Keratinocyte (primary cell): Measurements from ENCODE around the gene CDH15. TPM values are rescaled to one million over a fixed set of nuclear protein-coding genes. Genes with fewer than 3 reads are reported as not detected.

ENCODE experiments used
- DNase-seq: peaks from one replicate; pipeline ENCODE4 v3.0.0-alpha.2; 2011; ENCODE audit warnings: low read depth, missing footprints, low spot score
- FAIRE-seq: peaks from 2 replicates; lab custom pipeline; 2011; peaks lifted over from hg19 to GRCh38; lab: Jason Lieb, UNC
- H2AFZ ChIP-seq: 2 replicates; pipeline ENCODE4 v1.6.0; 2012; ENCODE audit warnings: low read length, control low read depth, inconsistent platforms; ENCODE audit not compliant: control insufficient read depth
- H3K27ac ChIP-seq: 2 replicates; pipeline ENCODE4 v1.5.1; 2011; ENCODE audit warnings: low read length; ENCODE audit not compliant: control insufficient read depth, insufficient read depth
- H3K27me3 ChIP-seq: 3 replicates; pipeline ENCODE4 v1.6.0; 2011; ENCODE audit warnings: low read length; ENCODE audit not compliant: control insufficient read depth, insufficient read depth; ENCODE audit errors: extremely low read depth
- H3K36me3 ChIP-seq, 2 experiments: 2 replicates in 1 of 2; 3 replicates in 1 of 2; pipeline ENCODE4 v1.5.1; 2011; ENCODE audit warnings: low read length in 2 of 2, mild to moderate bottlenecking in 1 of 2; ENCODE audit not compliant: control insufficient read depth in 2 of 2, insufficient read depth in 2 of 2; ENCODE audit errors: extremely low read depth in 1 of 2
- H3K4me1 ChIP-seq: 3 replicates; pipeline ENCODE4 v1.5.1; 2011; ENCODE audit warnings: low read length; ENCODE audit not compliant: control insufficient read depth, insufficient read depth; ENCODE audit errors: extremely low read depth
- H3K4me2 ChIP-seq: 3 replicates; pipeline ENCODE4 v1.6.0; 2011; ENCODE audit warnings: low read depth, low read length; ENCODE audit not compliant: control insufficient read depth, insufficient read depth; ENCODE audit errors: extremely low read depth
- H3K4me3 ChIP-seq, 3 experiments: fragments of 200-600 bp in 1 of 3; sonication (generic) in 1 of 3; 2 replicates in 2 of 3; 3 replicates in 1 of 3; pipeline ENCODE4 v1.5.1; 2011 to 2016; ENCODE audit warnings: low read length in 3 of 3, mild to moderate bottlenecking in 3 of 3, control low read depth in 2 of 3, inconsistent platforms in 1 of 3, low read depth in 1 of 3, mixed read lengths in 1 of 3, mixed run types in 1 of 3, moderate library complexity in 1 of 3; ENCODE audit not compliant: control insufficient read depth in 2 of 3, insufficient read depth in 2 of 3; ENCODE audit errors: extremely low read depth in 1 of 3
- H3K79me2 ChIP-seq: 2 replicates; pipeline ENCODE4 v1.6.0; 2012; ENCODE audit warnings: low read length; ENCODE audit not compliant: control insufficient read depth, insufficient read depth
- H3K9ac ChIP-seq: 3 replicates; pipeline ENCODE4 v1.6.0; 2011; ENCODE audit warnings: low read length; ENCODE audit not compliant: control insufficient read depth, insufficient read depth; ENCODE audit errors: extremely low read depth
- H3K9me1 ChIP-seq: 3 replicates; pipeline ENCODE4 v1.6.0; 2011; ENCODE audit warnings: low read length; ENCODE audit not compliant: control insufficient read depth, insufficient read depth; ENCODE audit errors: extremely low read depth
- H3K9me3 ChIP-seq: 2 replicates; pipeline ENCODE4 v1.5.1; 2012; ENCODE audit warnings: low read depth, low read length; ENCODE audit not compliant: control insufficient read depth
- H4K20me1 ChIP-seq: 3 replicates; pipeline ENCODE4 v1.6.0; 2011; ENCODE audit warnings: low read length; ENCODE audit not compliant: control insufficient read depth, insufficient read depth; ENCODE audit errors: extremely low read depth
- CTCF ChIP-seq, 3 experiments: IDR thresholded peaks in 1 of 3; conservative IDR thresholded peaks in 1 of 3; optimal IDR thresholded peaks in 1 of 3; 2 replicates in 2 of 3; 3 replicates in 1 of 3; pipeline versions ENCODE3 to v1.5.1; 2011; ENCODE audit warnings: low read length in 3 of 3, mild to moderate bottlenecking in 3 of 3, moderate library complexity in 2 of 3, control low read depth in 1 of 3, inconsistent platforms in 1 of 3; ENCODE audit not compliant: insufficient read depth in 2 of 3; ENCODE audit errors: extremely low read depth in 1 of 3
- EZH2 ChIP-seq: IDR thresholded peaks from one replicate; pipeline ENCODE4 v1.6.1; 2012; ENCODE audit warnings: inconsistent platforms, mild to moderate bottlenecking, low read length, moderate library complexity
- dilution Hi-C: fragments of 300-500 bp; cut with MboI; formaldehyde crosslinking; loops from one replicate; pipeline ENCODE4 v1.7.0; 2020; ENCODE audit warnings: low sequenced_read_pairs; ENCODE audit not compliant: extremely low pct_ligation_motif_present
- polyA plus RNA-seq, 5 experiments: library from polyadenylated mRNA; depleted of rRNA in 3 of 5; stranded (reverse) in 3 of 5; stranded (forward) in 1 of 5; unstranded in 1 of 5; fragments of >200 nt; gene quantifications; 1 replicate in 1 of 5; 2 replicates in 3 of 5; 3 replicates in 1 of 5; pipeline versions ENCODE4 v1.2.1 to v1.2.3, GENCODE V29; 2011 to 2012; ENCODE audit warnings: missing spikeins in 2 of 5, low read depth in 1 of 5, low replicate concordance in 1 of 5

CDH15 gene
- polyA plus RNA-seq, 1 donor (not counting 4 experiments of a cell fraction or from before 2014, with no cell fraction given): not detected

GRCh38 chr16:89175280-89176146 is 4.0 kb downstream of the CDH15 start:
- H3K36me3 ChIP-seq: no peaks in the 10 kb centered on the region
- no peak overlapping the region for H3K9ac ChIP-seq
- no peaks in the 10 kb centered on the region for H4K20me1 ChIP-seq
- no peaks in the 10 kb centered on the region for H3K79me2 ChIP-seq
- DNase-seq (no peak), FAIRE-seq (no peak)
- no peaks in the 10 kb centered on the region for H3K9me1 ChIP-seq
- H3K9me3 ChIP-seq: no peaks in the 10 kb centered on the region
- no peak overlapping the region for H3K4me2 ChIP-seq
- H3K27me3 ChIP-seq: peaks cover 41% of the 10 kb centered on the region
- no peak overlapping the region for H3K27ac ChIP-seq
- peaks cover 6% of the 10 kb centered on the region for H3K4me1 ChIP-seq
- dilution Hi-C loops: no loop called here
- TF ChIP-seq CTCF (optimal IDR thresholded peaks at IDR 0.05 in 1 of 3, IDR thresholded peaks at IDR 0.05 in 1 of 3, conservative IDR thresholded peaks at IDR 0.05 in 1 of 3; ENCODE audit: extremely low read depth in 1 of 3, insufficient read depth in 2 of 3, low read length in 3 of 3) (no peak), EZH2 (no peak)
- no peak overlapping the region for H3K4me3 ChIP-seq
- no peak overlapping the region for H2AFZ ChIP-seq

GRCh38 chr16:89176147-89176690 is 4.7 kb downstream of the CDH15 start:
- no peaks in the 10 kb centered on the region for H4K20me1 ChIP-seq

More at GRCh38 chr16:89176147-89176690, 4.7 kb downstream of the CDH15 start:
- H3K27me3 ChIP-seq: peaks cover 37% of the 10 kb centered on the region
- no peak overlapping the region for H3K4me3 ChIP-seq
- no peak overlapping the region for H3K4me2 ChIP-seq
- H3K4me1 ChIP-seq: peaks cover 2% of the 10 kb centered on the region
- H3K9ac ChIP-seq: no peak overlapping the region
- H3K36me3 ChIP-seq: no peaks in the 10 kb centered on the region
- dilution Hi-C loops: no loop called here
- DNase-seq (no peak), FAIRE-seq (no peak)
- H3K9me3 ChIP-seq: no peaks in the 10 kb centered on the region
- H3K27ac ChIP-seq: no peak overlapping the region
- H2AFZ ChIP-seq: no peak overlapping the region
- TF ChIP-seq EZH2 (no peak), CTCF (optimal IDR thresholded peaks at IDR 0.05 in 1 of 3, IDR thresholded peaks at IDR 0.05 in 1 of 3, conservative IDR thresholded peaks at IDR 0.05 in 1 of 3; ENCODE audit: extremely low read depth in 1 of 3, insufficient read depth in 2 of 3, low read length in 3 of 3) (no peak)
- no peaks in the 10 kb centered on the region for H3K79me2 ChIP-seq
- no peaks in the 10 kb centered on the region for H3K9me1 ChIP-seq
